SK-N-SH (cell line): ENCODE measurements around the gene FLT4. TPM values are rescaled to one million over a fixed set of nuclear protein-coding genes. Genes with fewer than 3 reads are reported as not detected.

Experiments
- CTCF ChIA-PET: fragments of 300-600, 350-600 bp; formaldehyde crosslinking; extraction: SDS; loops from one replicate; lab custom pipeline; 2021; lab: Yijun Ruan, JAX
- POLR2A ChIA-PET: fragments of 350-600 bp; sonication (Branson Sonifier 250); formaldehyde crosslinking; extraction: SDS; loops from one replicate; lab custom pipeline; 2020; ENCODE audit warnings: antibody characterized with exemption, inconsistent platforms; lab: Yijun Ruan, JAX
- DNase-seq: peaks from one replicate; pipeline ENCODE4 v3.0.0; 2012
- H2AFZ ChIP-seq: fragments of 200-600 bp; sonication (generic); 2 replicates; pipeline ENCODE4 v1.8.1; 2016; ENCODE audit warnings: antibody characterized with exemption, mild to moderate bottlenecking, low read depth
- H3F3A ChIP-seq: fragments of 200-600 bp; sonication (generic); replicated peaks from 2 replicates; pipeline ENCODE3; 2016; ENCODE audit warnings: antibody characterized with exemption, mild to moderate bottlenecking; ENCODE audit not compliant: insufficient read depth
- H3K27ac ChIP-seq, 2 experiments: fragments of 200-500 bp in 1 of 2; fragments of 200-600 bp in 1 of 2; sonication (Bioruptor generic) in 1 of 2; sonication (generic), shearing (Covaris generic) in 1 of 2; 2 replicates each; pipeline versions ENCODE4 v1.5.1 to v1.6.1; 2014 to 2016; ENCODE audit warnings: low read depth in 2 of 2, inconsistent platforms in 1 of 2, low read length in 1 of 2, mild to moderate bottlenecking in 1 of 2, mixed read lengths in 1 of 2
- H3K27me3 ChIP-seq: fragments of 200-600 bp; sonication (generic), shearing (Covaris generic); 2 replicates; pipeline ENCODE4 v1.6.1; 2016; ENCODE audit warnings: mixed run types; ENCODE audit not compliant: insufficient read depth
- H3K36me3 ChIP-seq, 2 experiments: fragments of 200-500 bp in 1 of 2; fragments of 200-600 bp in 1 of 2; sonication (Bioruptor generic) in 1 of 2; sonication (generic) in 1 of 2; replicated peaks in 1 of 2; 2 replicates each; pipeline versions ENCODE3 to v1.5.1; 2014 to 2016; ENCODE audit warnings: low read length in 1 of 2, mild to moderate bottlenecking in 1 of 2; ENCODE audit not compliant: insufficient read depth in 2 of 2, control insufficient read depth in 1 of 2
- H3K4me1 ChIP-seq, 2 experiments: fragments of 200-500 bp in 1 of 2; fragments of 200-600 bp in 1 of 2; sonication (Bioruptor generic) in 1 of 2; sonication (generic), shearing (Covaris generic) in 1 of 2; 2 replicates each; pipeline versions ENCODE4 v1.5.1 to v1.6.1; 2014 to 2016; ENCODE audit warnings: low read depth in 1 of 2, low read length in 1 of 2, mixed run types in 1 of 2; ENCODE audit not compliant: insufficient read depth in 2 of 2, control insufficient read depth in 1 of 2
- H3K4me2 ChIP-seq: fragments of 200-600 bp; sonication (generic), shearing (Covaris generic); 2 replicates; pipeline ENCODE4 v1.6.1; 2017; ENCODE audit warnings: mixed run types
- H3K4me3 ChIP-seq, 2 experiments: fragments of 200-500 bp in 1 of 2; fragments of 200-600 bp in 1 of 2; sonication (Bioruptor generic) in 1 of 2; sonication (generic), shearing (Covaris generic) in 1 of 2; 2 replicates each; pipeline versions ENCODE4 v1.5.1 to v1.8.1; 2014 to 2016; ENCODE audit warnings: low read depth in 2 of 2, inconsistent platforms in 1 of 2, low read length in 1 of 2, mild to moderate bottlenecking in 1 of 2, mixed read lengths in 1 of 2, moderate library complexity in 1 of 2
- H3K79me2 ChIP-seq: fragments of 200-600 bp; sonication (generic); 2 replicates; pipeline ENCODE4 v1.8.1; 2017; ENCODE audit warnings: mild to moderate bottlenecking; ENCODE audit not compliant: insufficient read depth
- H3K9ac ChIP-seq: fragments of 200-600 bp; sonication (generic); 2 replicates; pipeline ENCODE4 v1.6.1; 2017; ENCODE audit warnings: mixed run types
- H3K9me2 ChIP-seq: fragments of 200-600 bp; sonication (generic); 2 replicates; pipeline ENCODE4 v1.6.1; 2017; ENCODE audit warnings: mixed run types
- H3K9me3 ChIP-seq: fragments of 200-600 bp; sonication (generic); 2 replicates; pipeline ENCODE4 v1.6.1; 2017; ENCODE audit warnings: mixed run types, mild to moderate bottlenecking, moderate library complexity
- H4K20me1 ChIP-seq: fragments of 200-600 bp; sonication (generic); 2 replicates; pipeline ENCODE4 v1.6.1; 2017; ENCODE audit warnings: mild to moderate bottlenecking, mixed run types; ENCODE audit not compliant: insufficient read depth
- CHD2 ChIP-seq: fragments of 150-350 bp; IDR thresholded peaks from 2 replicates; pipeline ENCODE4 v1.6.1; 2018; ENCODE audit warnings: low read length; ENCODE audit not compliant: partially characterized antibody
- EP300 ChIP-seq, 2 experiments: IDR thresholded peaks; 2 replicates each; pipeline versions ENCODE4 v1.4.0 to v1.6.1; 2012; ENCODE audit warnings: borderline replicate concordance in 1 of 2, low read depth in 1 of 2, low read length in 1 of 2
- FOXJ3 ChIP-seq: sonication (generic); formaldehyde crosslinking; IDR thresholded peaks from 2 replicates; pipeline ENCODE4 v1.5.1; 2020; ENCODE audit warnings: mild to moderate bottlenecking, missing genetic modification reagents
- MXI1 ChIP-seq: IDR thresholded peaks from 2 replicates; pipeline ENCODE4 v1.6.1; 2012; ENCODE audit warnings: mild to moderate bottlenecking, low read depth, low read length, improper control_type of control experiment
- NFIC ChIP-seq: IDR thresholded peaks from 2 replicates; pipeline ENCODE4 v1.4.0; 2012; ENCODE audit warnings: borderline replicate concordance
- NRF1 ChIP-seq: IDR thresholded peaks from 2 replicates; pipeline ENCODE4 v1.6.1; 2012; ENCODE audit warnings: low read depth, mild to moderate bottlenecking, low read length
- POLR2AphosphoS5 ChIP-seq: IDR thresholded peaks from 2 replicates; pipeline ENCODE4 v1.6.1; 2012; ENCODE audit warnings: low read depth, low read length
- RFX5 ChIP-seq: IDR thresholded peaks from 2 replicates; pipeline ENCODE4 v1.6.1; 2012; ENCODE audit warnings: mild to moderate bottlenecking, improper control_type of control experiment, low read length
- SIN3A ChIP-seq: IDR thresholded peaks from 2 replicates; pipeline ENCODE4 v1.6.1; 2012; ENCODE audit warnings: low read depth, mild to moderate bottlenecking, low read length, moderate library complexity, borderline replicate concordance
- TCF12 ChIP-seq: IDR thresholded peaks from 2 replicates; pipeline ENCODE4 v1.4.0; 2012
- WGBS: methylation state at CpG from one replicate; pipeline ENCODE4 v1.1.6; 2017; ENCODE audit warnings: low lambda C conversion rate; 5-methylcytosine and 5-hydroxymethylcytosine counted together
- polyA plus RNA-seq, 3 experiments: library from polyadenylated mRNA; depleted of rRNA; stranded (reverse); fragments of >200 nt; gene quantifications; 2 replicates each; pipeline ENCODE4 v1.2.3, GENCODE V29; 2012
- TF ChIP-seq, protein P1 (sequence below): IDR thresholded peaks from 2 replicates; pipeline ENCODE4 v1.4.0; 2012; ENCODE audit warnings: low read depth, borderline replicate concordance
- TF ChIP-seq, protein P2 (sequence below): IDR thresholded peaks from 2 replicates; pipeline ENCODE4 v1.6.1; 2012; ENCODE audit warnings: mild to moderate bottlenecking, low read depth, low read length, moderate library complexity
- TF ChIP-seq, protein P3 (sequence below): fragments of 200-600 bp; sonication (generic); IDR thresholded peaks from 2 replicates; pipeline ENCODE4 v1.6.1; 2017; ENCODE audit warnings: antibody characterized with exemption, mild to moderate bottlenecking, moderate library complexity
- TF ChIP-seq, protein P4 (sequence below): fragments of 150-350 bp; IDR thresholded peaks from 2 replicates; pipeline ENCODE4 v1.6.1; 2016; ENCODE audit warnings: mild to moderate bottlenecking, low read depth, low read length
- TF ChIP-seq, protein P5 (sequence below): IDR thresholded peaks from 2 replicates; pipeline ENCODE4 v1.4.0; 2012; ENCODE audit warnings: low read depth, borderline replicate concordance

FLT4 gene
- polyA plus RNA-seq, 1 of the 3 experiments (the other 2 are of a cell fraction), result 0.05 TPM

DNA sequence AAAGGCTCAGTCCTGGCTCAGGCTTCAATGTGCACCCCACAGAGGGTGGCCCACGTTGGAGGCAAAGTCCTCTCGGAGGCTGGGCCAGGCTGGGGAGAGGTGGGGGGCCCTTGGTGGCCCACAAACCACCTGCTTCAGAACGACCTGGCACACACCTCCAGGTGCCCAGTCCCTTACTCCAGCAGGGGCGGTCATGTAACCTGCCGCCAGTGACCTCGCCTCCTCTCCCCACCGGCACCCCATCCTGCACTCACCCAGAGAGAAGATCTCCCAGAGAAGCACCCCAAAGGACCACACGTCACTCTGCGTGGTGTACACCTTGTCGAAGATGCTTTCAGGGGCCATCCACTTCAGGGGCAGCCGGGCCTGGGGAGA, 35.6 kb downstream of the FLT4 start:
- no peaks in the 10 kb centered on the region for H3F3A ChIP-seq
- no peak overlapping the region for H3K4me2 ChIP-seq
- no peaks in the 10 kb centered on the region for H3K9me2 ChIP-seq
- 38% methylated on average over 9 of the region's 11 CpGs for WGBS
- no peak overlapping the region for H3K9ac ChIP-seq
- H3K79me2 ChIP-seq, result no peaks in the 10 kb centered on the region
- H3K27ac ChIP-seq, result no peak overlapping the region
- H2AFZ ChIP-seq, result no peak overlapping the region
- CTCF ChIA-PET, result interaction anchor here (1.7 to 1.8 kb wide), 2 partner anchors 8 to 14 kb away, joined by 4 to 8 read pairs; no protein-coding TSS in a partner anchor
- no peak for DNase-seq
- no peaks in the 10 kb centered on the region for H4K20me1 ChIP-seq
- TF ChIP-seq, protein P1, sequence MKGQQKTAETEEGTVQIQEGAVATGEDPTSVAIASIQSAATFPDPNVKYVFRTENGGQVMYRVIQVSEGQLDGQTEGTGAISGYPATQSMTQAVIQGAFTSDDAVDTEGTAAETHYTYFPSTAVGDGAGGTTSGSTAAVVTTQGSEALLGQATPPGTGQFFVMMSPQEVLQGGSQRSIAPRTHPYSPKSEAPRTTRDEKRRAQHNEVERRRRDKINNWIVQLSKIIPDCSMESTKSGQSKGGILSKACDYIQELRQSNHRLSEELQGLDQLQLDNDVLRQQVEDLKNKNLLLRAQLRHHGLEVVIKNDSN, result no peak
- TF ChIP-seq, protein P2, sequence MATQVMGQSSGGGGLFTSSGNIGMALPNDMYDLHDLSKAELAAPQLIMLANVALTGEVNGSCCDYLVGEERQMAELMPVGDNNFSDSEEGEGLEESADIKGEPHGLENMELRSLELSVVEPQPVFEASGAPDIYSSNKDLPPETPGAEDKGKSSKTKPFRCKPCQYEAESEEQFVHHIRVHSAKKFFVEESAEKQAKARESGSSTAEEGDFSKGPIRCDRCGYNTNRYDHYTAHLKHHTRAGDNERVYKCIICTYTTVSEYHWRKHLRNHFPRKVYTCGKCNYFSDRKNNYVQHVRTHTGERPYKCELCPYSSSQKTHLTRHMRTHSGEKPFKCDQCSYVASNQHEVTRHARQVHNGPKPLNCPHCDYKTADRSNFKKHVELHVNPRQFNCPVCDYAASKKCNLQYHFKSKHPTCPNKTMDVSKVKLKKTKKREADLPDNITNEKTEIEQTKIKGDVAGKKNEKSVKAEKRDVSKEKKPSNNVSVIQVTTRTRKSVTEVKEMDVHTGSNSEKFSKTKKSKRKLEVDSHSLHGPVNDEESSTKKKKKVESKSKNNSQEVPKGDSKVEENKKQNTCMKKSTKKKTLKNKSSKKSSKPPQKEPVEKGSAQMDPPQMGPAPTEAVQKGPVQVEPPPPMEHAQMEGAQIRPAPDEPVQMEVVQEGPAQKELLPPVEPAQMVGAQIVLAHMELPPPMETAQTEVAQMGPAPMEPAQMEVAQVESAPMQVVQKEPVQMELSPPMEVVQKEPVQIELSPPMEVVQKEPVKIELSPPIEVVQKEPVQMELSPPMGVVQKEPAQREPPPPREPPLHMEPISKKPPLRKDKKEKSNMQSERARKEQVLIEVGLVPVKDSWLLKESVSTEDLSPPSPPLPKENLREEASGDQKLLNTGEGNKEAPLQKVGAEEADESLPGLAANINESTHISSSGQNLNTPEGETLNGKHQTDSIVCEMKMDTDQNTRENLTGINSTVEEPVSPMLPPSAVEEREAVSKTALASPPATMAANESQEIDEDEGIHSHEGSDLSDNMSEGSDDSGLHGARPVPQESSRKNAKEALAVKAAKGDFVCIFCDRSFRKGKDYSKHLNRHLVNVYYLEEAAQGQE, result no peak
- TF ChIP-seq, protein P3, sequence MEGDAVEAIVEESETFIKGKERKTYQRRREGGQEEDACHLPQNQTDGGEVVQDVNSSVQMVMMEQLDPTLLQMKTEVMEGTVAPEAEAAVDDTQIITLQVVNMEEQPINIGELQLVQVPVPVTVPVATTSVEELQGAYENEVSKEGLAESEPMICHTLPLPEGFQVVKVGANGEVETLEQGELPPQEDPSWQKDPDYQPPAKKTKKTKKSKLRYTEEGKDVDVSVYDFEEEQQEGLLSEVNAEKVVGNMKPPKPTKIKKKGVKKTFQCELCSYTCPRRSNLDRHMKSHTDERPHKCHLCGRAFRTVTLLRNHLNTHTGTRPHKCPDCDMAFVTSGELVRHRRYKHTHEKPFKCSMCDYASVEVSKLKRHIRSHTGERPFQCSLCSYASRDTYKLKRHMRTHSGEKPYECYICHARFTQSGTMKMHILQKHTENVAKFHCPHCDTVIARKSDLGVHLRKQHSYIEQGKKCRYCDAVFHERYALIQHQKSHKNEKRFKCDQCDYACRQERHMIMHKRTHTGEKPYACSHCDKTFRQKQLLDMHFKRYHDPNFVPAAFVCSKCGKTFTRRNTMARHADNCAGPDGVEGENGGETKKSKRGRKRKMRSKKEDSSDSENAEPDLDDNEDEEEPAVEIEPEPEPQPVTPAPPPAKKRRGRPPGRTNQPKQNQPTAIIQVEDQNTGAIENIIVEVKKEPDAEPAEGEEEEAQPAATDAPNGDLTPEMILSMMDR, result no peak
- TF ChIP-seq RFX5 (no peak), FOXJ3 (no peak), CHD2 (no peak), NFIC (no peak), MXI1 (no peak), SIN3A (no peak), EP300 (IDR thresholded peaks at IDR 0.05; ENCODE audit: borderline replicate concordance in 1 of 2, low read depth in 1 of 2, low read length in 1 of 2) (no peak), POLR2AphosphoS5 (no peak), TCF12 (no peak), NRF1 (no peak)
- TF ChIP-seq, protein P4, sequence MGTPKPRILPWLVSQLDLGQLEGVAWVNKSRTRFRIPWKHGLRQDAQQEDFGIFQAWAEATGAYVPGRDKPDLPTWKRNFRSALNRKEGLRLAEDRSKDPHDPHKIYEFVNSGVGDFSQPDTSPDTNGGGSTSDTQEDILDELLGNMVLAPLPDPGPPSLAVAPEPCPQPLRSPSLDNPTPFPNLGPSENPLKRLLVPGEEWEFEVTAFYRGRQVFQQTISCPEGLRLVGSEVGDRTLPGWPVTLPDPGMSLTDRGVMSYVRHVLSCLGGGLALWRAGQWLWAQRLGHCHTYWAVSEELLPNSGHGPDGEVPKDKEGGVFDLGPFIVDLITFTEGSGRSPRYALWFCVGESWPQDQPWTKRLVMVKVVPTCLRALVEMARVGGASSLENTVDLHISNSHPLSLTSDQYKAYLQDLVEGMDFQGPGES, result no peak
- TF ChIP-seq, protein P5, sequence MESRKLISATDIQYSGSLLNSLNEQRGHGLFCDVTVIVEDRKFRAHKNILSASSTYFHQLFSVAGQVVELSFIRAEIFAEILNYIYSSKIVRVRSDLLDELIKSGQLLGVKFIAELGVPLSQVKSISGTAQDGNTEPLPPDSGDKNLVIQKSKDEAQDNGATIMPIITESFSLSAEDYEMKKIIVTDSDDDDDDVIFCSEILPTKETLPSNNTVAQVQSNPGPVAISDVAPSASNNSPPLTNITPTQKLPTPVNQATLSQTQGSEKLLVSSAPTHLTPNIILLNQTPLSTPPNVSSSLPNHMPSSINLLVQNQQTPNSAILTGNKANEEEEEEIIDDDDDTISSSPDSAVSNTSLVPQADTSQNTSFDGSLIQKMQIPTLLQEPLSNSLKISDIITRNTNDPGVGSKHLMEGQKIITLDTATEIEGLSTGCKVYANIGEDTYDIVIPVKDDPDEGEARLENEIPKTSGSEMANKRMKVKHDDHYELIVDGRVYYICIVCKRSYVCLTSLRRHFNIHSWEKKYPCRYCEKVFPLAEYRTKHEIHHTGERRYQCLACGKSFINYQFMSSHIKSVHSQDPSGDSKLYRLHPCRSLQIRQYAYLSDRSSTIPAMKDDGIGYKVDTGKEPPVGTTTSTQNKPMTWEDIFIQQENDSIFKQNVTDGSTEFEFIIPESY, result no peak
- TF ChIP-seq, all 33 proteins: peak for 0
- no peak overlapping the region for H3K4me3 ChIP-seq
- no peaks in the 10 kb centered on the region for H3K36me3 ChIP-seq
- H3K9me3 ChIP-seq, result no peaks in the 10 kb centered on the region
- H3K27me3 ChIP-seq, result no peaks in the 10 kb centered on the region; the same call in 1 of the 2 replicates
- H3K4me1 ChIP-seq, result no peaks in the 10 kb centered on the region
- POLR2A ChIA-PET, result no interaction called here
